BJ (cell line): Measurements from ENCODE around the gene OR4D10. TPM values are rescaled to one million over a fixed set of nuclear protein-coding genes. Genes with fewer than 3 reads are reported as not detected.
A peak's percentile ranks its signal among the peaks of the same experiment; 100 is the strongest.
"Not testable (repeated sequence)": the region's sequence is repeated elsewhere in the genome, so short reads cannot be mapped to it uniquely, and the experiment has no call there.

ENCODE experiments used
- CTCF ChIA-PET: fragments of 350-600 bp; formaldehyde crosslinking; extraction: SDS; loops from one replicate; lab custom pipeline; 2021; ENCODE audit warnings: antibody characterized with exemption, inconsistent platforms; lab: Yijun Ruan, JAX
- POLR2A ChIA-PET: fragments of 300-600 bp; sonication (Branson Sonifier 250); formaldehyde crosslinking; extraction: SDS; loops from one replicate; lab custom pipeline; 2021; ENCODE audit warnings: antibody characterized with exemption; lab: Charles Lee
- DNase-seq: peaks from one replicate; pipeline ENCODE4 v3.0.0-alpha.2; 2011; ENCODE audit warnings: low read depth
- H3K27me3 ChIP-seq: 2 replicates; pipeline ENCODE4 v1.6.0; 2011; ENCODE audit warnings: low read length; ENCODE audit not compliant: control insufficient read depth, insufficient read depth
- H3K36me3 ChIP-seq: 2 replicates; pipeline ENCODE4 v1.5.1; 2011; ENCODE audit warnings: low read length; ENCODE audit not compliant: control insufficient read depth, insufficient read depth
- H3K4me3 ChIP-seq: 2 replicates; pipeline ENCODE4 v1.5.1; 2011; ENCODE audit warnings: low read depth, mild to moderate bottlenecking, control low read depth, low read length
- polyA plus RNA-seq: library from polyadenylated mRNA; depleted of rRNA; stranded (reverse); fragments of >200 nt; gene quantifications from 2 replicates; pipeline ENCODE4 v1.2.3, GENCODE V29; 2011
- TF ChIP-seq, protein P1 (sequence below): IDR thresholded peaks from 2 replicates; pipeline ENCODE4 v1.5.1; 2011; ENCODE audit warnings: low read depth, mild to moderate bottlenecking, control low read depth, inconsistent platforms, low read length, moderate library complexity; ENCODE audit not compliant: insufficient read depth

The OR4D10 gene
- polyA plus RNA-seq, 1 experiment, result not detected

DNA sequence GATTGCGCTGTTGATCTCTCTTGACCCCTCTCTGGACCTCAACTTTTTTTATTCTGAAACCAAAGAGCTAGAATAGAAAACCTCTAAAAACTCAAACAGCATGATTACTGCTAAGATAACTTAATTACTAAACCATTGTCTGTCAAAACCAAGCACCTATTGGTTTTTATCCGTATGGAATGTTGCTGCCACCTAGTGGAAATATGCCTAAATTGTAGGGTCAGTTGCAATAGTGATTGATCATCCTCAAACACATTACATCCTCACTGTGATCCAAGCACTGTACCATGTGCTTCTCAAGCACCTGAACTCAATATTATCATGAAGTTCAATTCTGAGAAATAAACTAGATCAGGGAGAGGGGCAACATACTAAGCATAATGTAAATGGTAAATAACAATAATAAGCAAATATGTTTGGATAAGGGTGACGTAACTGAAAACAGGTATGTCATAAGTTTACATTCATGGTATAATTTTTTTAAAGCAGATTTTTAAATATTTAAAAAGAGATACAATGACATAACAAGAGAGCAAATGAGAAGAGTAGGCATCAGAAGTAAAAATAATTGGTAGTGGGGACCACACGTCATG, 43.1 kb upstream of the OR4D10 start:
- ChIA-PET POLR2A (no interaction called here), CTCF (interaction anchor here (0.8 to 2.6 kb wide), 3 partner anchors 8 to 259 kb away, joined by 3 to 12 read pairs (median 6); partner anchors contain the start of gene DTX4)
- DNase-seq, result no peak
- Histone ChIP-seq H3K36me3 (no peaks in the 10 kb centered on the region), H3K4me3 (no peak overlapping the region), H3K27me3 (no peaks in the 10 kb centered on the region)
- TF ChIP-seq, protein P1, sequence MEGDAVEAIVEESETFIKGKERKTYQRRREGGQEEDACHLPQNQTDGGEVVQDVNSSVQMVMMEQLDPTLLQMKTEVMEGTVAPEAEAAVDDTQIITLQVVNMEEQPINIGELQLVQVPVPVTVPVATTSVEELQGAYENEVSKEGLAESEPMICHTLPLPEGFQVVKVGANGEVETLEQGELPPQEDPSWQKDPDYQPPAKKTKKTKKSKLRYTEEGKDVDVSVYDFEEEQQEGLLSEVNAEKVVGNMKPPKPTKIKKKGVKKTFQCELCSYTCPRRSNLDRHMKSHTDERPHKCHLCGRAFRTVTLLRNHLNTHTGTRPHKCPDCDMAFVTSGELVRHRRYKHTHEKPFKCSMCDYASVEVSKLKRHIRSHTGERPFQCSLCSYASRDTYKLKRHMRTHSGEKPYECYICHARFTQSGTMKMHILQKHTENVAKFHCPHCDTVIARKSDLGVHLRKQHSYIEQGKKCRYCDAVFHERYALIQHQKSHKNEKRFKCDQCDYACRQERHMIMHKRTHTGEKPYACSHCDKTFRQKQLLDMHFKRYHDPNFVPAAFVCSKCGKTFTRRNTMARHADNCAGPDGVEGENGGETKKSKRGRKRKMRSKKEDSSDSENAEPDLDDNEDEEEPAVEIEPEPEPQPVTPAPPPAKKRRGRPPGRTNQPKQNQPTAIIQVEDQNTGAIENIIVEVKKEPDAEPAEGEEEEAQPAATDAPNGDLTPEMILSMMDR, result peak; percentile 74

DNA sequence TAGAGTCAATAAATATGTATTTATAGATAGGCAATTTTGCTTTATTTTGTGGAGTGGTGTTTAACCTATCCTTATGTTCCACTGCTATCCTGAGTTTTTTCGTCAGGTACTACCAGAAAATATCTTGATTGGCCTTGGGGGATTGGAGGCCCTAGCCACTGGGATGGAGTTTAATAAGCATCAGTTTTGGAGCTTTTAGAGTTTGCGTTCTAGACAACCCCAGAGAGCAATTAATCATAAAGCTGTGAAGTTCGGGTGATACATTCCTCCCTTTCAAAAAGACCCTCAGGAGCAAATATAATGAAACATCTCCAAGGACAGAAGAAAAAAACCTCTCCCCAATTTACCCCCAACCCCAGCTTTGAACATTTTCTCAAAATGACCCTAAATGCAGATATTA, 36.9 kb upstream of the OR4D10 start, which contains the start of gene OR5A1:
OR5A1 (plus strand) TSS at position 301 of the 400 bp plus-strand sequence. CDS start 6,700 bp downstream, outside the sequence.
- TF ChIP-seq, protein P1, result no peak
- ChIA-PET POLR2A (no interaction called here), CTCF (no interaction called here)
- no peaks in the 10 kb centered on the region; the same call in 1 of the 2 replicates for H3K27me3 ChIP-seq
- no peak within 1 kb of the TSS for H3K4me3 ChIP-seq
- H3K36me3 ChIP-seq, result no peaks in the 10 kb centered on the region
- DNase-seq, result no peak

DNA sequence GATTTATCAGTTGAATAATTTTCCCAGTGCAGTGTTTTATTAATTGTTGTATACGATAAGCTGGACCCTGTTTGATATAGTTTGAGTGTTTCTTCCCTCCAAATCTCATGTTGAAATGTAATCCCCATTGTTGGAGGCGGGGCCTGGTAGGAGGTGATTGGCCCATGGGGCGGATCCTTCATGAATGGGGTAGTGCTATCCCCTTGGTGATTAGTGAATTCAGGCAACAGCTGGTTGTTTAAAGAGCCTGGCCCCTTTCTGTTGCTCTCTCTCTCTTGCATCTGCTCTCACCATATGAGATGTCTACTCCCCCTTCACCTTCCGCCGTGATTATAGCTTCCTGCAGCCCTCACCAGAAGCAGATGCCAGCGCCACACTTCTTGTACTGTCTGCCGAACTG, 35.3 kb upstream of the OR4D10 start:
- H3K4me3 ChIP-seq, result no peak overlapping the region
- ChIA-PET CTCF (interaction anchor here (1.2 kb wide), 1 partner anchor 8 kb away, joined by 6 read pairs; no protein-coding TSS in a partner anchor), POLR2A (no interaction called here)
- no peaks in the 10 kb centered on the region for H3K36me3 ChIP-seq
- H3K27me3 ChIP-seq, result no peaks in the 10 kb centered on the region; the same call in 1 of the 2 replicates
- no peak for DNase-seq
- TF ChIP-seq, protein P1, result no peak

DNA sequence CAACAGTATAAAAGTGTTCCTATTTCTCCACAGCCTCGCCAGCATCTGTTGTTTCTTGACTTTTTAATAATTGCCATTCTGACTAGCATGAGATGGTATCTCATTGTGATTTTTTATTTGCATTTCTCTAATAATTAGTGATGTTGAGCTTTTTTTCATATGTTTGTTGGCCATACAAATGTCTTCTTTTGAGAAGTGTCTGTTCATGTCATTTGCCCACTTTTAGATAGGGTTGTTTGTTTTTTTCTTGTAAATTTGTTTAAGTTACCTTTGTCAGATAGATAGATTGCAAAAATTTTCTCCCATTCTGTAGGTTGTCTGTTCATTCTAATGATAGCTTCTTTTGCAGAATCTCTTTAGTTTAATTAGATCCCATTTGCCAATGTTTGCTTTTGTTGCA, 27.5 kb upstream of the OR4D10 start:
- H3K4me3 ChIP-seq, POLR2A ChIA-PET, CTCF ChIA-PET, DNase-seq, H3K27me3 ChIP-seq, H3K36me3 ChIP-seq: not testable (repeated sequence)

DNA sequence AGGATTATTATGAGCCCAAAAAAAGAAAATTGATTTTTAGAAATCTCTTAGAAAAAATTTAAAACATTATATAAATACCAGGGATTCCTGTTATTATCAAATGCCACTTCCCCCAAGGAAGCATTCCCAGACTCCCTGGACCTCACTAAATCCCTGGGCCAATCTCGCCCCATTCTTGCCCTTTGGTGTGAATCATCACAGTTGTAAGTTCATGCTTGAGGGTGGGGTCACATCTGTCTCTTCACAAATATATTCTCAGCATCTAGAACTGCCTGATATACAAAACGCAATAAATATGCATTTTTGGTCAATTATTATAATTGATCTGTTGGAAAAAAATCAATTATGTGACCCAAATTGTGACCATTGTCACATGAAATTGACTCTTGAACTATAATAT, 24.6 kb upstream of the OR4D10 start:
- ChIA-PET POLR2A (no interaction called here), CTCF (no interaction called here)
- Histone ChIP-seq H3K27me3 (no peaks in the 10 kb centered on the region; the same call in 1 of the 2 replicates), H3K36me3 (no peaks in the 10 kb centered on the region), H3K4me3 (no peak overlapping the region)
- TF ChIP-seq, protein P1, result no peak
- no peak for DNase-seq

DNA sequence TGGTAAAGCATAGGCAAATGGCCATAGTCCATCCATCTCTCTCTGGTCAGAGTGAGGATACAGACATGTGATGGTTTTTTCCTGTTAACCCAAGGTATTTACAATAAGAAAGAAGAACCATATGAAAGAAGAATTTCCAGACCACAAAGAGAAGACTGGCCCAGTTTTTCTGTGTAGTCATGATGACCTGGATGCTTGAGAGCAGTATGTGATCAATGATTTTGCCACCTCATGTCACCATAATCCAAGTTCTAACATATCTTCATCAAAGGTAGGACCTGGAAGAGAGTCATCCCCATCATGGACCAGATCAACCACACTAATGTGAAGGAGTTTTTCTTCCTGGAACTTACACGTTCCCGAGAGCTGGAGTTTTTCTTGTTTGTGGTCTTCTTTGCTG, 16.5 kb upstream of the OR4D10 start, which contains the start of gene OR4D6:
OR4D6 (plus strand) TSS at position 301 of the 400 bp plus-strand sequence; CDS start at position 301, 0 bp downstream.
- Histone ChIP-seq H3K36me3 (no peaks in the 10 kb centered on the region), H3K27me3 (no peaks in the 10 kb centered on the region), H3K4me3 (no peak within 1 kb of the TSS)
- ChIA-PET CTCF (no interaction called here), POLR2A (no interaction called here)
- TF ChIP-seq, protein P1, result no peak
- DNase-seq, result no peak
